Mesendoderm (in vitro differentiated cells): ENCODE results near the gene DENND1A.

Experiments
- DNase-seq: peaks from one replicate; pipeline ENCODE4 v3.0.0; 2013
- H2AK5ac ChIP-seq: 2 replicates; pipeline ENCODE4 v1.6.1; 2013; ENCODE audit warnings: low read length, inconsistent platforms
- H2BK120ac ChIP-seq: 2 replicates; pipeline ENCODE4 v1.6.1; 2013; ENCODE audit warnings: low read depth, mild to moderate bottlenecking, low read length, moderate library complexity, mixed read lengths
- H2BK15ac ChIP-seq: replicated peaks from 2 replicates; pipeline ENCODE4 v1.6.1; 2013; ENCODE audit warnings: low read depth, mild to moderate bottlenecking, moderate library complexity
- H2BK5ac ChIP-seq: 2 replicates; pipeline ENCODE4 v1.6.1; 2013; ENCODE audit warnings: low read length, inconsistent platforms
- H3K18ac ChIP-seq: 2 replicates; pipeline ENCODE4 v1.6.1; 2013; ENCODE audit warnings: mild to moderate bottlenecking, low read length, mixed read lengths
- H3K23ac ChIP-seq: one replicate; pipeline ENCODE4 v1.6.1; 2013; ENCODE audit warnings: low read length
- H3K27ac ChIP-seq: 2 replicates; pipeline ENCODE4 v1.5.1; 2013; ENCODE audit warnings: low read depth, mild to moderate bottlenecking, inconsistent platforms, low read length, moderate library complexity
- H3K27me3 ChIP-seq: 2 replicates; pipeline ENCODE4 v1.6.1; 2013; ENCODE audit warnings: low read length, control low read depth, mild to moderate bottlenecking, inconsistent platforms; ENCODE audit not compliant: insufficient read depth, poor library complexity
- H3K36me3 ChIP-seq: 2 replicates; pipeline ENCODE4 v1.6.1; 2013; ENCODE audit warnings: low read length, inconsistent platforms; ENCODE audit not compliant: control insufficient read depth, insufficient read depth
- H3K4ac ChIP-seq: one replicate; pipeline ENCODE4 v1.6.1; 2013; ENCODE audit warnings: low read depth, mild to moderate bottlenecking, low read length, moderate library complexity
- H3K4me1 ChIP-seq: 2 replicates; pipeline ENCODE4 v1.6.1; 2013; ENCODE audit warnings: low read depth, low read length, inconsistent platforms; ENCODE audit not compliant: control insufficient read depth
- H3K4me2 ChIP-seq: 2 replicates; pipeline ENCODE4 v1.6.1; 2013; ENCODE audit warnings: low read length
- H3K4me3 ChIP-seq: 2 replicates; pipeline ENCODE4 v1.5.1; 2013; ENCODE audit warnings: mild to moderate bottlenecking, low read length
- H3K56ac ChIP-seq: one replicate; pipeline ENCODE4 v1.6.1; 2013; ENCODE audit warnings: low read length
- H3K79me1 ChIP-seq: 2 replicates; pipeline ENCODE4 v1.6.1; 2013; ENCODE audit warnings: low read length, inconsistent platforms
- H3K79me2 ChIP-seq: 2 replicates; pipeline ENCODE4 v1.6.1; 2013; ENCODE audit warnings: mild to moderate bottlenecking, low read length; ENCODE audit not compliant: control insufficient read depth, insufficient read depth
- H3K9ac ChIP-seq: 2 replicates; pipeline ENCODE4 v1.6.1; 2013; ENCODE audit warnings: low read length, inconsistent platforms
- H4K5ac ChIP-seq: one replicate; pipeline ENCODE4 v1.6.1; 2013; ENCODE audit warnings: low read length
- H4K8ac ChIP-seq: one replicate; pipeline ENCODE4 v1.6.1; 2013; ENCODE audit warnings: low read depth, mild to moderate bottlenecking, control low read depth, low read length, moderate library complexity
- WGBS: extraction: QIAGEN DNeasy Blood & Tissue Kit; methylation state at CpG from one replicate; pipeline ENCODE4 v1.1.7; 2013; ENCODE audit warnings: low lambda C conversion rate, missing lambda C conversion rate; ENCODE audit not compliant: insufficient coverage; ENCODE audit errors: extremely low coverage; 5-methylcytosine and 5-hydroxymethylcytosine counted together

The DENND1A gene

DNA sequence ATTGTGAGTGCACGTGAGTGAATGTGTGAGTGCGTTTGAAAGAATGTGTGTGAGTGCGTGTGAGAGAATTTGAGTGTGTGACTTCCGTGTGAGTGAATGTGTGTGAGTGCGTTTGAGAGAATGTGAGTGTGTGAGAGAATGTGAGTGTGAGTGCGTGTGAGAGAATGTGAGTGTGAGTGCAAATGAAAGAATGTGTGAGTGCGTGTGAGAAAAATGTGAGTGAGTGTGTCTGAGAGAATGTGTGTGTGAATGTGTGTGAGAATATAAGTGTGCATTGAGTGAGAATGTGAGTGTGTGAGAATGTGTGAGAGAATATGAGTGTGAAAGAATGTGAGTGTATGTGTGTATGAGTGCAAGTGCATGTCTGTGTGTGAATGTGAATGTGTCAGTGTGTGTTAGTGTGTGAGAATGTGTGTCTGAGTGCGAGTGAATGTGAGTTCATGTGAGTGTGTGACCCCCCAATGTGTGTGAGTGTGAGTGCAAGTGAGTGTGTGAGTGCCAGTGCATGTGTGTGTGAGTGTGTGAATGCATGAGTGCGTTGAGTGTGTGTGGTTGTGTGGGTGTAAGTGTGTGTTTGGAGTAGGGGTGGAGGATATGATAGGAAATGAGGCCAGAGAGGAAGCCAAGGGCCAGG, 43.8 kb upstream of the DENND1A start:
- Histone ChIP-seq H3K23ac (no peak overlapping the region), H2AK5ac (no peak overlapping the region), H2BK5ac (no peak overlapping the region), H3K4me1 (no peaks in the 10 kb centered on the region), H3K79me2 (no peaks in the 10 kb centered on the region), H4K8ac (no peak overlapping the region), H3K4me2 (no peak overlapping the region), H3K4me3 (no peak overlapping the region), H3K56ac (no peak overlapping the region), H3K79me1 (no peaks in the 10 kb centered on the region), H3K27me3 (no peaks in the 10 kb centered on the region), H2BK120ac (no peak overlapping the region), H3K4ac (no peak overlapping the region), H3K36me3 (no peaks in the 10 kb centered on the region), H3K18ac (no peak overlapping the region), H4K5ac (no peak overlapping the region), H3K27ac (no peak overlapping the region), H2BK15ac (no peak overlapping the region), H3K9ac (no peak overlapping the region)
- DNase-seq = no peak
- 88% methylated on average over 8 of the region's 9 CpGs for WGBS

DNA sequence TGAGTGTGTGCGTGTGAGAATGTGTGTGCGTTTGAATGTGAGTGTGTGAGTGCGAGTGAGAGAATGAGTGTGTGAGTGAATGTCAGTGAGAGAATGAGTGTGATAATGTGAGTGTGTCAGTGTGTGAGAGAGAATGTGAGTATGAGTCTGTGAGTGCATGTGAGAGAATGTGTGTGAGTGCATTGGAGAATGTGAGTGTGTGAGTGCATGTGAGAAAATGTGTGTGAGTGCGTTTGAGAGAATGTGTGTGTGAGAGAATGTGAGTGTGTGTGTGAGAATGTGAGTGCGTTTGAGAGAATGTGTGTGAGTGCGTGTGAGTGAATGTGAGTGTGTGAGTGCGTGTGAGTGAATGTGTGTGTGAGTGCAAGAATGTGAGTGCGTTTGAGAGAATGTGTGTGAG, 42.7 kb upstream of the DENND1A start:
- Histone ChIP-seq H4K8ac (no peak overlapping the region), H2AK5ac (no peak overlapping the region), H3K27ac (no peak overlapping the region), H3K36me3 (no peaks in the 10 kb centered on the region), H3K4me3 (no peak overlapping the region), H3K56ac (no peak overlapping the region), H3K27me3 (no peaks in the 10 kb centered on the region), H3K4me1 (no peaks in the 10 kb centered on the region), H4K5ac (no peak overlapping the region), H3K4ac (no peak overlapping the region), H3K79me2 (no peaks in the 10 kb centered on the region), H3K18ac (no peak overlapping the region), H2BK5ac (no peak overlapping the region), H3K23ac (no peak overlapping the region), H2BK15ac (no peak overlapping the region), H3K4me2 (no peak overlapping the region), H2BK120ac (no peak overlapping the region), H3K79me1 (no peaks in the 10 kb centered on the region), H3K9ac (no peak overlapping the region)
- WGBS = 100% methylated on average over 8 of the region's 8 CpGs
- no peak for DNase-seq

DNA sequence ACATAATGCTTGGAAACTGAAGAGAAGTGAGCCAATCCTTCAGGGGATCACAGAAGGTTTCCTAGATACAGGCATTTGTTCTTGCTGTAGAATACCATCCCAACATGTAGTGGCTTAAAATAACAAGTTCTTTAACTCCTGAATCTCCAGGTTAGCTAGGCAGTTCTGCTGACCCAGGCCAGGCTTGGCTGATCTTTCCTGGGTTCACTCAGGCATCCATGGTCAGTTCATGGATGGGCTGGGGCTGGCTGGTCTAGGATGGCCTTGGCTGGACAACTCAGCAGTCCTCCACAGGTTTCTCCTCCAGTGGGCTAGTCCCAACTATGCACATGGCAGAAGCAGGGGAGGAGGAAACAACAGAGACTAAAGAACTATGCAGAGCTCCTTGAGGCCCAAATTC, 37.4 kb upstream of the DENND1A start:
- H3K23ac ChIP-seq = no peak overlapping the region
- H2BK15ac ChIP-seq = no peak overlapping the region
- H3K4ac ChIP-seq = no peak overlapping the region
- H3K18ac ChIP-seq = no peak overlapping the region
- H3K79me1 ChIP-seq = no peaks in the 10 kb centered on the region
- no peaks in the 10 kb centered on the region for H3K4me1 ChIP-seq
- H2BK120ac ChIP-seq = no peak overlapping the region
- H2AK5ac ChIP-seq = no peak overlapping the region
- no peak overlapping the region for H2BK5ac ChIP-seq
- no peaks in the 10 kb centered on the region for H3K36me3 ChIP-seq
- H4K5ac ChIP-seq = no peak overlapping the region
- no peak overlapping the region for H3K4me2 ChIP-seq
- no peak overlapping the region for H3K4me3 ChIP-seq
- no peak overlapping the region for H4K8ac ChIP-seq
- no peak overlapping the region for H3K9ac ChIP-seq
- no peak overlapping the region for H3K27ac ChIP-seq
- no peaks in the 10 kb centered on the region for H3K79me2 ChIP-seq
- H3K27me3 ChIP-seq = no peaks in the 10 kb centered on the region
- H3K56ac ChIP-seq = no peak overlapping the region
- DNase-seq = no peak

DNA sequence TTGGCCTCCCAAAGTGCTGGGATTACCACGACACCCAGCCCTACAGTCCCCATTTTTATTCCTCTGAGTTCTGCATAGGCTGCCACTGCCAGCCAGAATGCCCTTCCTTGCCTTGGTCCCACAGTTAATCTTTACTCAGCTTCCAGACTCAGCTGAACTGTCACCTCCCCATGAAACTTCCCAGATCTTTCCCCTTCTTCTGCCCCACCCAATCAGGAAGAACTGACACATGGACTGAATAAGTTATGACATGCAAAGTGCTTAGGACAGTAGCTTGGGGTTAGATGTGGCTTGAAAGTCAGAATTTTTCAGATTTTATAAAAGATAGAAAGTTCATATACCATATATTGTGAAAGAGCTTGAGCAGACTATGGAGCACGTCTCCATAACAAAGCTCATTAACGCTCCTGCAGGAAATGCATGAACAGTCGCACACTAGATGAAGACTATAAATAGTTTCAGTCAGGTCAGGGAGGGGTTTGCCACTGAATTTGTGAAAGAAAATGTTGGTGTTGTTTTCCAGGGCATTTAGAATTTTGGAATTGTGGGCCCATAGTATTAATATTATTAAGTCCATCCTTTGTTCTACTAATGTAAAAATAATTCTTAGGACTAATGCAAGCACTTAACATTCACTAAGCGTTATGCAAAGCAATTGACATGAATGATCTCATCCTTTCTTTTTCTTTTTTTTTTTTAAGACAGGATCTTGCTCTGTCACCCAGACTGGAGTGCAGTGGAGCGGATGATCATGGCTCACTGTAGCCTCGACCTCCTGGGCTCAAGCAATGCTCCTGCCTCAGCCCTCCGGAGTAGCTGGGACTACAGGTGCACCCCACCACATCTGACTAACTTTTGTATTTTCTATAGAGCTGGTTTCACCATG, 36.1 kb upstream of the DENND1A start:
- Histone ChIP-seq H2BK120ac (no peak overlapping the region), H4K5ac (no peak overlapping the region), H3K27me3 (no peaks in the 10 kb centered on the region), H3K56ac (no peak overlapping the region), H3K23ac (no peak overlapping the region), H3K4me2 (no peak overlapping the region), H3K36me3 (no peaks in the 10 kb centered on the region), H2BK5ac (no peak overlapping the region), H3K27ac (no peak overlapping the region), H3K79me2 (no peaks in the 10 kb centered on the region), H3K9ac (no peak overlapping the region), H3K4me1 (no peaks in the 10 kb centered on the region), H2BK15ac (no peak overlapping the region), H2AK5ac (no peak overlapping the region), H3K18ac (no peak overlapping the region), H3K4me3 (no peak overlapping the region), H3K79me1 (no peaks in the 10 kb centered on the region), H3K4ac (no peak overlapping the region), H4K8ac (no peak overlapping the region)
- no peak for DNase-seq
- WGBS = no CpG with 5 or more reads among the region's 8 CpGs

DNA sequence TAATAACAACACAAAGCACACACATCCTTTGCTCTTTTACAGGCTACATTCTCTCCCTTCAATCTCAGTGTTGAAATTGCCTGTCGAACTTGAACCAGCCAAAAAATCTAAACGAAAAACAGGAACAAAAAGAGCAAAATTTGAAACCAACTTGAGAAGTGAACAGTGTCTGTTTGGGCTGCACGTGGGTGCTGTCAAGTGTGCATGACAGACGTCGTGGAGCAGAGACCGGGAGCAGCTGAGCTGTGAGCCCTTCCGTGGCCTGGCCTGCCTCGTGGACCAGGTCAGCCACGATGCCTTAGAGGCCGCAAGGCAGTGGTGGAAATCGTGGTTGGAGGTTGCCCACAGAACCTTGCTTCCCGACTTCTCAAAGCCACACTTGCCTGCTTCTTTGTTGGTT, 34.8 kb upstream of the DENND1A start:
- H3K4me3 ChIP-seq = no peak overlapping the region
- no CpG with 5 or more reads among the region's 12 CpGs for WGBS

More for the DNA sequence above, 34.8 kb upstream of the DENND1A start:
- Histone ChIP-seq H3K79me1 (no peaks in the 10 kb centered on the region), H3K27ac (no peak overlapping the region), H3K4me2 (no peak overlapping the region), H4K8ac (no peak overlapping the region), H2BK15ac (no peak overlapping the region), H3K56ac (no peak overlapping the region), H3K4me1 (no peaks in the 10 kb centered on the region), H3K4ac (no peak overlapping the region), H3K79me2 (no peaks in the 10 kb centered on the region), H3K27me3 (no peaks in the 10 kb centered on the region), H3K23ac (no peak overlapping the region), H3K18ac (no peak overlapping the region), H4K5ac (no peak overlapping the region), H2AK5ac (no peak overlapping the region), H2BK120ac (no peak overlapping the region), H2BK5ac (no peak overlapping the region), H3K36me3 (no peaks in the 10 kb centered on the region), H3K9ac (no peak overlapping the region)
- no peak for DNase-seq
